HepG2 (cell line): ENCODE measurements around the gene H2AZ1. TPM values are rescaled to one million over a fixed set of nuclear protein-coding genes. Genes with fewer than 3 reads are reported as not detected.

Experiments
- GABPB1 ChIP-seq: IDR thresholded peaks from 2 replicates; pipeline ENCODE4 v1.6.1; 2016; ENCODE audit warnings: mild to moderate bottlenecking, missing genetic modification reagents, moderate library complexity, missing compliant biosample characterization
- MXI1 ChIP-seq: IDR thresholded peaks from 3 replicates; pipeline ENCODE4 v1.6.1; 2012; ENCODE audit warnings: low read depth, low read length, inconsistent platforms, borderline replicate concordance
- PPARG ChIP-seq: conservative IDR thresholded peaks from 2 replicates; pipeline ENCODE4 v1.6.1; 2016; ENCODE audit warnings: missing biosample characterization, missing genetic modification reagents
- SAP130 ChIP-seq: IDR thresholded peaks from 2 replicates; pipeline ENCODE4 v1.6.1; 2016; ENCODE audit warnings: low read depth
- SMARCE1 ChIP-seq: fragments of 450-650 bp; IDR thresholded peaks from 2 replicates; pipeline ENCODE4 v1.6.1; 2017; ENCODE audit warnings: borderline replicate concordance
- ZFP1 ChIP-seq: IDR thresholded peaks from 2 replicates; pipeline ENCODE4 v1.6.1; 2016
- polyA plus RNA-seq, 8 experiments: library from polyadenylated mRNA; depleted of rRNA in 3 of 8; stranded (reverse) in 7 of 8; unstranded in 1 of 8; fragments of >200 nt; fragmentation: Illumina TruSeq in 4 of 8; extraction: Trizol in 4 of 8; gene quantifications; 2 replicates each; pipeline versions ENCODE4 v1.2.1 to v1.2.3, GENCODE V29; 2011 to 2016; ENCODE audit warnings: low read depth in 4 of 8, missing spikeins in 1 of 8, mixed read lengths in 1 of 8; ENCODE audit not compliant: insufficient read depth in 1 of 8
- total RNA-seq, 5 experiments: library from RNA; depleted of rRNA; stranded (reverse); fragments of >200 nt; fragmentation: Illumina TruSeq; extraction: Trizol; gene quantifications; 2 replicates each; pipeline ENCODE4 v1.2.3, GENCODE V29; 2016; ENCODE audit warnings: low read depth in 1 of 5
- TF ChIP-seq, protein P1 (sequence below): sonication (generic); formaldehyde crosslinking; IDR thresholded peaks from 2 replicates; pipeline ENCODE4 v1.4.0; 2020; ENCODE audit warnings: missing genetic modification reagents, borderline replicate concordance
- TF ChIP-seq, protein P2 (sequence below): IDR thresholded peaks from 2 replicates; pipeline ENCODE4 v1.4.0; 2020; ENCODE audit warnings: mild to moderate bottlenecking, missing genetic modification reagents
- TF ChIP-seq, protein P3 (sequence below): sonication (generic); formaldehyde crosslinking; IDR thresholded peaks from 2 replicates; pipeline ENCODE4 v1.8.0; 2023; ENCODE audit warnings: mild to moderate bottlenecking, missing genetic modification reagents
- TF ChIP-seq, protein P4 (sequence below), 2 experiments: sonication (generic) in 1 of 2; formaldehyde crosslinking in 1 of 2; IDR thresholded peaks; 2 replicates each; pipeline versions ENCODE4 v1.6.1 to v1.9.0; 2014 to 2022; ENCODE audit warnings: antibody characterized with exemption in 1 of 2, borderline replicate concordance in 1 of 2, inconsistent platforms in 1 of 2, low read depth in 1 of 2, missing genetic modification reagents in 1 of 2

Gene H2AZ1
- total and polyA plus RNA-seq, 2 of the 13 experiments (the other 11 are each of a cell fraction or from before 2014, with no cell fraction given) = 301 to 574 TPM

DNA sequence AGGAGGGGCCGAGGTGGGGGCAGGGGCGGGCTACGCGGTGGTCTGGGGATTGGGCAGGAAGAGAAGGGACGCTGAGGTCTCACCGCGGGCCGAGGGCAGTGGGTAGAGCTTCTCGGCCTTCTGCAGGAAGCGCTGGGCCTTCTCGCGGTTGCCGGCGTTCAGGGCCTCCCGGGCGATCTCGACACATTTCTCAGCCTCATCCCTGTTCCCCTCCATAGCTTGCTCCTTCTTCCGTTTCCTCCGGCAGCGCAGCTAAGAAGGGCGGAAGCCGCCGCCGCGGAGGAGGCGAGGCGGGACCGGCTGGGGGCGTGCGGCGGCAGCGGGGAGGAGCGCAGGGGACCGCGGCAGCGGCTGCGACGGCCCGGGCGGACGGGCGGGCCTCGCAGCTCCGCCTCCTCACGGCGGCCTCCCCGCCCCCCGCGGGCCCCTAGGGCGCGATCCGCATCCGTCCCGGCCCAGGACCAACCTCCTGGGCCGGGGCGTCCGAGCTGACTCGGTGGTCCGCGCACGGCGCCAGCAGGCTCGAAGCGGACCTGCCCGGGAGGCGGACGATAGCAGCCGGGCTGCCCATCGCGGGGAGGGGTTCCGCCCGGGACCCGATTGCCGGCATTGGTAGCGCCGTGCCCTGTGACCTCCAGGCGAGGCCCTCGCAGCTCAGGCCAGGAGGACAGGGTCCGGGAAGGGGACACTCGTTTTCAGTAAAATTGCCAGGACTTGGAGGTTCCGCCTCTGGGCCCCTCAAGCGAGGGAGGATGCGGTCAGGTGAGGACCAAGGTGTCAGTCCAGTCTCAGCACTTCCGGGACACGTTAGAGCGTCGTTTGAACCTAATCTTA, 3.5 kb downstream of the H2AZ1 start, which contains the start of gene DNAJB14 (continued):
- TF ChIP-seq, protein P1, sequence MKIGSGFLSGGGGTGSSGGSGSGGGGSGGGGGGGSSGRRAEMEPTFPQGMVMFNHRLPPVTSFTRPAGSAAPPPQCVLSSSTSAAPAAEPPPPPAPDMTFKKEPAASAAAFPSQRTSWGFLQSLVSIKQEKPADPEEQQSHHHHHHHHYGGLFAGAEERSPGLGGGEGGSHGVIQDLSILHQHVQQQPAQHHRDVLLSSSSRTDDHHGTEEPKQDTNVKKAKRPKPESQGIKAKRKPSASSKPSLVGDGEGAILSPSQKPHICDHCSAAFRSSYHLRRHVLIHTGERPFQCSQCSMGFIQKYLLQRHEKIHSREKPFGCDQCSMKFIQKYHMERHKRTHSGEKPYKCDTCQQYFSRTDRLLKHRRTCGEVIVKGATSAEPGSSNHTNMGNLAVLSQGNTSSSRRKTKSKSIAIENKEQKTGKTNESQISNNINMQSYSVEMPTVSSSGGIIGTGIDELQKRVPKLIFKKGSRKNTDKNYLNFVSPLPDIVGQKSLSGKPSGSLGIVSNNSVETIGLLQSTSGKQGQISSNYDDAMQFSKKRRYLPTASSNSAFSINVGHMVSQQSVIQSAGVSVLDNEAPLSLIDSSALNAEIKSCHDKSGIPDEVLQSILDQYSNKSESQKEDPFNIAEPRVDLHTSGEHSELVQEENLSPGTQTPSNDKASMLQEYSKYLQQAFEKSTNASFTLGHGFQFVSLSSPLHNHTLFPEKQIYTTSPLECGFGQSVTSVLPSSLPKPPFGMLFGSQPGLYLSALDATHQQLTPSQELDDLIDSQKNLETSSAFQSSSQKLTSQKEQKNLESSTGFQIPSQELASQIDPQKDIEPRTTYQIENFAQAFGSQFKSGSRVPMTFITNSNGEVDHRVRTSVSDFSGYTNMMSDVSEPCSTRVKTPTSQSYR = no peak; the same call in 1 of the 2 replicates
- TF ChIP-seq GABPB1 (CRISPR knock-in tag) (peak; percentile 85), SAP130 (CRISPR knock-in tag) (peak; percentile 72), MXI1 (no peak; the same call in 2 of the 3 replicates), ZFP1 (CRISPR knock-in tag) (no peak), SMARCE1 (no peak), PPARG (CRISPR knock-in tag) (peak; percentile 20; the same call in 1 of the 2 replicates)
- TF ChIP-seq, protein P2, sequence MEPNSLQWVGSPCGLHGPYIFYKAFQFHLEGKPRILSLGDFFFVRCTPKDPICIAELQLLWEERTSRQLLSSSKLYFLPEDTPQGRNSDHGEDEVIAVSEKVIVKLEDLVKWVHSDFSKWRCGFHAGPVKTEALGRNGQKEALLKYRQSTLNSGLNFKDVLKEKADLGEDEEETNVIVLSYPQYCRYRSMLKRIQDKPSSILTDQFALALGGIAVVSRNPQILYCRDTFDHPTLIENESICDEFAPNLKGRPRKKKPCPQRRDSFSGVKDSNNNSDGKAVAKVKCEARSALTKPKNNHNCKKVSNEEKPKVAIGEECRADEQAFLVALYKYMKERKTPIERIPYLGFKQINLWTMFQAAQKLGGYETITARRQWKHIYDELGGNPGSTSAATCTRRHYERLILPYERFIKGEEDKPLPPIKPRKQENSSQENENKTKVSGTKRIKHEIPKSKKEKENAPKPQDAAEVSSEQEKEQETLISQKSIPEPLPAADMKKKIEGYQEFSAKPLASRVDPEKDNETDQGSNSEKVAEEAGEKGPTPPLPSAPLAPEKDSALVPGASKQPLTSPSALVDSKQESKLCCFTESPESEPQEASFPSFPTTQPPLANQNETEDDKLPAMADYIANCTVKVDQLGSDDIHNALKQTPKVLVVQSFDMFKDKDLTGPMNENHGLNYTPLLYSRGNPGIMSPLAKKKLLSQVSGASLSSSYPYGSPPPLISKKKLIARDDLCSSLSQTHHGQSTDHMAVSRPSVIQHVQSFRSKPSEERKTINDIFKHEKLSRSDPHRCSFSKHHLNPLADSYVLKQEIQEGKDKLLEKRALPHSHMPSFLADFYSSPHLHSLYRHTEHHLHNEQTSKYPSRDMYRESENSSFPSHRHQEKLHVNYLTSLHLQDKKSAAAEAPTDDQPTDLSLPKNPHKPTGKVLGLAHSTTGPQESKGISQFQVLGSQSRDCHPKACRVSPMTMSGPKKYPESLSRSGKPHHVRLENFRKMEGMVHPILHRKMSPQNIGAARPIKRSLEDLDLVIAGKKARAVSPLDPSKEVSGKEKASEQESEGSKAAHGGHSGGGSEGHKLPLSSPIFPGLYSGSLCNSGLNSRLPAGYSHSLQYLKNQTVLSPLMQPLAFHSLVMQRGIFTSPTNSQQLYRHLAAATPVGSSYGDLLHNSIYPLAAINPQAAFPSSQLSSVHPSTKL = no peak; the same call in 1 of the 2 replicates
- TF ChIP-seq, protein P3, sequence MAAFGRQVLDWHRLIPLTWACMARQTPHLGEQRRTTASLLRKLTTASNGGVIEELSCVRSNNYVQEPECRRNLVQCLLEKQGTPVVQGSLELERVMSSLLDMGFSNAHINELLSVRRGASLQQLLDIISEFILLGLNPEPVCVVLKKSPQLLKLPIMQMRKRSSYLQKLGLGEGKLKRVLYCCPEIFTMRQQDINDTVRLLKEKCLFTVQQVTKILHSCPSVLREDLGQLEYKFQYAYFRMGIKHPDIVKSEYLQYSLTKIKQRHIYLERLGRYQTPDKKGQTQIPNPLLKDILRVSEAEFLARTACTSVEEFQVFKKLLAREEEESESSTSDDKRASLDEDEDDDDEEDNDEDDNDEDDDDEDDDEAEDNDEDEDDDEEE (CRISPR knock-in tag) = no peak
- TF ChIP-seq, protein P4, sequence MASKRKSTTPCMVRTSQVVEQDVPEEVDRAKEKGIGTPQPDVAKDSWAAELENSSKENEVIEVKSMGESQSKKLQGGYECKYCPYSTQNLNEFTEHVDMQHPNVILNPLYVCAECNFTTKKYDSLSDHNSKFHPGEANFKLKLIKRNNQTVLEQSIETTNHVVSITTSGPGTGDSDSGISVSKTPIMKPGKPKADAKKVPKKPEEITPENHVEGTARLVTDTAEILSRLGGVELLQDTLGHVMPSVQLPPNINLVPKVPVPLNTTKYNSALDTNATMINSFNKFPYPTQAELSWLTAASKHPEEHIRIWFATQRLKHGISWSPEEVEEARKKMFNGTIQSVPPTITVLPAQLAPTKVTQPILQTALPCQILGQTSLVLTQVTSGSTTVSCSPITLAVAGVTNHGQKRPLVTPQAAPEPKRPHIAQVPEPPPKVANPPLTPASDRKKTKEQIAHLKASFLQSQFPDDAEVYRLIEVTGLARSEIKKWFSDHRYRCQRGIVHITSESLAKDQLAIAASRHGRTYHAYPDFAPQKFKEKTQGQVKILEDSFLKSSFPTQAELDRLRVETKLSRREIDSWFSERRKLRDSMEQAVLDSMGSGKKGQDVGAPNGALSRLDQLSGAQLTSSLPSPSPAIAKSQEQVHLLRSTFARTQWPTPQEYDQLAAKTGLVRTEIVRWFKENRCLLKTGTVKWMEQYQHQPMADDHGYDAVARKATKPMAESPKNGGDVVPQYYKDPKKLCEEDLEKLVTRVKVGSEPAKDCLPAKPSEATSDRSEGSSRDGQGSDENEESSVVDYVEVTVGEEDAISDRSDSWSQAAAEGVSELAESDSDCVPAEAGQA (IDR thresholded peaks at IDR 0.05; ENCODE audit: low read depth) = peak; percentile 29; the same call in 1 of the 2 replicates
- TF ChIP-seq, protein P4 (CRISPR knock-in tag; IDR thresholded peaks at IDR 0.05; ENCODE audit: borderline replicate concordance) = no peak
